NCI-H187 treated with DMSO at 0.1 percent for 48 hours (cell line): ENCODE data around the gene PRKCSH.

Source experiments
- DNase-seq: peaks from one replicate; lab custom pipeline; 2025; lab: John Stamatoyannopoulos, UW

Gene PRKCSH

DNA sequence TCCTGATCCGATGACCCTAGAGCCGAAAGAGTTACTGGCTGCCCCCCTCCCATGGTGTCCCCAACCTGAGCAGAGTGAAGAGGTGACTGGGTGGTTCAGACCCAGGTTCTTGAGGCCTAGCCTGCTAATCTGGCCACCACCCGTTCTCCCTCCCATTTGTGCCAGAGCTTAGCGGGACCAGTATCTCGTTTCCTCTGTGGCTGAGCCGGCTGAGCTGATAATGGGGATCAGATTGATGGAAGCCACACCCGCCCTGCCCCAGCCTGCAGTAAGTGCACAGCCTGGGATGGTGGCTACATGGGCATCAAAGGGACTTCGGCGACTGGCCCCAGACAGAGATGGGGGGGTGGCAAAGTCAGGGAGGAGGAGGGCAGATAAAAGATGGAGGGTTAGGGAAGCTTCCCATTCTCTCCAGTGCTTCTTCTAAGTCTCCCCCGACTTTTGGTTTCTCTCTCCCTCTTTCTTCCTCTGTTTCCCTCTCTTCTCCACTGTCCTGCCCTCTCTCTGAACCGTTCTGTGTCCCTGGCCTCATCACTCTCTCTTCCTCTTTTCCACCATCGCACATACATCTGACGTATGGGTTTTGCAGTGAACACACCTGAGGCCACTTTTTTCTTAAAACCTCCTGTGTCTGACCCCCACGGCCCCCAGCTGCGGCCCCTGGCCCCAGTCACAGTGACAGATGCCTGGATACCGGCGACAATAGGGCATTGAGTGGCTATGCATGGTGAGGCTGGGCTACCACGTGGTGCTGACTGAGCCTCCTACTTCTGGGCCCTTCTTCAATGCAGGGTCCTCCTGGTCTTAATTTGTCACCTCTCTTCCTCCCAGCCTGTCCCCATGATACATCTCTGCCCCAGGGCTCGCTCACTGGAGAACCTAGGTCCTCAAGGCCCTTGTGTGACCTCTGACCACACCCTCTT, 43.0 kb downstream of the PRKCSH start:
- no peak for DNase-seq

DNA sequence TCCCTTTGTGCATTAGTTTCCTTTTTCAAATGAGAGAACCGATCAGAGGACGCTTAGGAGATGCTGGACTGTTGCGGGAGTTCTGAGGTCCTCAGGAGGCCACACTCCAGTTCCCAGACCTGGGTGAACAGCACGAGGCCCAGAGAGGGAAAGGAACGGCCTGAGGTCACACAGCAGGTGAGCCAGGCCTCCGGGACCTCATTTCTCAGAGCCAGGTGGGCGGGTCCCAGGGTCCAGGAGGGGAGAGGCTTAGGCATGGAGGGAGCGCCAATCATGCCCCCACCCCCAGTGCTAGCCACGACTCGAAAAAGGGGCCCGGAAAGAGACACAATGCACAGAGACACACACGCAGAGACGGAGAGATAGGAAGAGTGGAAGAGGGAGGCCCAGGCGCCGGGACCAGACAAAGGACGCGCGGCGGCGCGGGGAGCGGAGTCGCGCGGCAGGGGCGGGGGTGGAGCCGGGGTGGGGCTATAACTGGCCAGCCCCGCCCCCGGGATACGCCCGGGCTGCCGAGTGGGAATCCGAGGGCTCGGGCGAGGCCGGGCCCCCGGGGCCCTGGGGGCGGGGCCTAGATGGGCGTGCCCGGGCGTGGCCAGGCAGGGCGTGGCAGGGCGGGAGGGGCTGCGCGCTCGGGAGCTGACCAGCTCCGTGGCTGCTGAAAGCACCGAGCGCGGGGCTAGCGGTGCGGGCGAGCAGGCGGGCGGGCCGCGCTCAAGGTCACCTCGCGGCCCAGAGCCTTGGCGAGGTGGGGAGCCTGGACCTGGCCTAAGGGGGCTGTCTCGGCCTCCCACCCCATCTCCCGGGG, 43.9 kb downstream of the PRKCSH start:
- DNase-seq, result no peak

DNA sequence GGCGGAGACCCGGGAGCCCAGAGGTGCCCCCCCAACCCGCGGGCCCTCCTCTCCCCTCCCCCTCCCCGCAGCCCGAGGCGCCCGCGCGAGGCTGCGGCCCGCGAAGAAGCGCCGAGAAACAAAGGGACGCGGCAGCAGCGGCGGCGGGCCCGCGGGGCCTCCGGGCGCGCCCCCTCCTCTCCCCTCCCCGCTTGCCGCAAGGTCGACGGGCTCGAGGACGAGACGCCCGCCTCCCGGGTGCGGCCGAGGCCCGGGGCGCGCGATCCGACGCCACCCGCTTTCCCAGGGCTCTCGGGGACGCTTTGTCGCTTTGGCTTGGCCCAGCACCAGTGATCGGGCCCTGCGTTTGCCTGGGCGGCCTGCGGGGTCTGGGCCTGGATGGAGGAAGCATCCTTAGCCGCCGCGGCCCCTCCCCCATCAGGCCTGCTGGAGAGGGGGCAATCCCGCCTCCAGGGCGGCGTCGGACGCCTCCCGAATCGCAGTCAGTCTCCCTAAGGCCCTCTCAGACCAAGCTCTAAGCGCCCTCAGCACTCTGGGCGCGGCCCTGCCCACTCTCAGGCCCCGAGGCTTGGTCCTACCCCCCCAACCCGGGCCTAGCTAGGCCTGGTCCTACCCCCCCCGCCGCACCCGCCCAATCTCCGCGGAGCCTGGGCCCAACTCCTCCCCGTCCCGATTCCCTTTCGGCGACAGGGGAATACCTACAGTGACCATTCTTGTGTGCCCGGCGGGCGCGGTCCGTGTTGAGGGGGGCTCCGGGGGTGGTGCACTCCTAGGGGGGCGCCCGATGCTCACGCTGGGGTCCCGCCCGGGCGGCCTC, 44.7 kb downstream of the PRKCSH start:
- no peak for DNase-seq

DNA sequence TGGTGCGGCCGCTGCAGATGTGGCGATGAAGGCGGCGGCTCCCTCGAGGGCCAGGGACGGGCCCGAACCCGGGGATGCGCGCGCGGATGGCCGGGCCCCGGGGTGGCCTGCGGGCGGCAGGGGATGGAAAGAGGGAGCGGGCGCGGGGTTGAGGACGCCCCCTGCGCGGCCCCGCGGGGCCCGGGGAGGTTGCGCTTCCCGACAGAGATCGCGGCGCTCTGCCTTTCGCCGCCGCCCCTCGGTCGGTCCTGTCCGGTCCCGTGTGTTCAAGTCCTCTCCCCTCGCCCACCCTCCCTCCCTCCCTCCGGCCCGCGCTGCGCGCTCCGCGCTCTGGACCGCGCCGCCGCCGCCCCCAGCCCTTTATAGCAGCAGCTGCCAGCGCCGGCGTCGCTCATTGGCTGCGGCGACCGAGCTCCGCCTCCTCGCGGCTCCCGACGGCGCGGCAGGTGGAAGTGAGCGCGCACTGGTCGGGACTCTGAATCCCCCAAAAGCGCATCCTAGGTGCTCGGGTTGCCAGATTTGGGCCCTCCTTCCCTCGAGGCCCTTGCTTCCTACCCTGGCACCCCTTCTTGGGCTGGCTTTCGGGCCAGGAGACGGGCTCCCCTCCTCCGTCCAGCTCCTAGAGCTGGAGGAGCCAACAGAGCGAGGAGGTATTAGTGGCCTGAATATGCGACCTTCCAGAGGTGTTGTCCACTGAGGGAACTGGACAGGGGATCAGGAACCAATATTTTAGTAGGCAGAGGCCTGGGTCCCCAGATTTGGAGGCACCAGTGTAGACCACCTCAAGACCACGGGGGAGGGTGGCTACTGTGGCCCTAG, 45.5 kb downstream of the PRKCSH start, which contains the start of gene ELAVL3:
Gene ELAVL3, minus strand, starts transcription at position 332 of the 819 bp plus-strand sequence. CDS start 438 bp downstream, outside the sequence.
- DNase-seq, result no peak

DNA sequence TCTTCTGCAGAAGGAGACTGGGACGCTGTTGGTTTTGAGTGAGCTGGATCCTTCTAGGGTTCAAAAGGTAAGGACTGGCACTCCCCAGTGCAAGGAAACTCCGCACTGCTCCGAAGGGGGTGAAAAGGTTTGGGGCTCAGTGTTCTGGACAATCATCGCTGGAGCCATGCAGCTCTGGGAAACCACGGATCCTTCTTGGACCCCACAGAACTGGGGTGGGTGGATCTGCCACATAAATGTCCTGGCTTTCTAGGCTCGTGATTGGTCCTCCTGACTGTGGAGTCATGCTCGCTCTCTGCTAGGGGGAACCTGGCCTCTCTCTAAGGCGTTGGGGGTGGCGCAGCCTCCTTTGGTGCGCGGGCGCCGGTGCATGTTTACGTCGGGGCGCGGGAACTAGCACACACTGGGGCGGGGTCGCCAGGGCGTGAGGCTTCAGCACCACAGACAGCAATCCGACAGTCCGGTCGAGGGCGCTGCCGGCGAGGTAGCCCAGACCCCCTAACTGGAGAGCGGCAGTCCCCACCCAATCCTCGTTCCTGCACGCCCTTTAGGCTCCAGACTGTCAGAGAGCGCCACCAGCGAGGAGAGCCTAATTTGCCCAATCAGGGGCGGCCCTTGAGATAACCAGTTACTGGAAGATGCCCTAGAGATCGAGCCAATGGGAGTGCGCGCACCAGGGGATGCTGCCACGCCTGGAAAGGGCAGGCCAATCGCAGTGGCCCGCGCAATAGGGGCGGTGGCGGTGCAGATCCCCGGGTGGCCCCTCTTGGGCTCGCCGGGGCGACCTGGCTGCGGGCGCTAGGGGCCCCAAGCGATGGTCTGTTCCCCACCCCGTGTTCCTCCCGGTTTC, 46.3 kb downstream of the PRKCSH start:
- peak; percentile 43 for DNase-seq

DNA sequence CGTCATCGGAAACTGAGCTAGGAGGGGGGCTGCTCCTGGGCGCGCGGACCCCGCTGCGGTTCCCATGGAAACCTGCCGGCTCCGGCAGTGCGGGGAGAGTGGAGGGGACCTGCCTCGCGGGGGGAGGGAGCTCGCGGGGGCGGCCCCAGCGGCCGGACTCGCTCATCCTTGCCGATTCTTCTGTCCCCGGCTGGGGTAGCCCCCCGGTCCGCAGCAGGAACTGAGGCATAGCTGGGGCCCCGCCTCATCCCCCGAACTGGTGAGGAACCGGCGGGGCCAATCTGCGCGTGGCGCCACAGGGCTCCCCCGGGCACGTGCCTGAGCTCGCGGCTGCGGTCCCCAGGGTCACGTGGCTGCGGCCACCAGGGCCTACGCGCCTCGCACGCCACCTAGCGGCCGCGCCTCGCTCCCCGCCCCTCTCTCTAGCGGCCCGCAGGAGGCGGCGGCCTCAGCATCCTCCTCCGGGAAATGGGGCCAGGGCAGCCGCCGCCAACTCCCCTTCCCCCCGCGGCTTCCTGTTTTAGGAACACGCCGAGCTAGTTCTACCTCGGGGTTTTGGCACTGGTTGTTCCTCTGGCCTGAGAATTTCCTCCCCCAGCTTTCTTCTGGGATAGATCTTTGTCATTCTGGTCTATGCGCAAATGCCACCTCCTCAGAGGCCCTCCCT, 47.1 kb downstream of the PRKCSH start:
- peak; percentile 12 for DNase-seq

DNA sequence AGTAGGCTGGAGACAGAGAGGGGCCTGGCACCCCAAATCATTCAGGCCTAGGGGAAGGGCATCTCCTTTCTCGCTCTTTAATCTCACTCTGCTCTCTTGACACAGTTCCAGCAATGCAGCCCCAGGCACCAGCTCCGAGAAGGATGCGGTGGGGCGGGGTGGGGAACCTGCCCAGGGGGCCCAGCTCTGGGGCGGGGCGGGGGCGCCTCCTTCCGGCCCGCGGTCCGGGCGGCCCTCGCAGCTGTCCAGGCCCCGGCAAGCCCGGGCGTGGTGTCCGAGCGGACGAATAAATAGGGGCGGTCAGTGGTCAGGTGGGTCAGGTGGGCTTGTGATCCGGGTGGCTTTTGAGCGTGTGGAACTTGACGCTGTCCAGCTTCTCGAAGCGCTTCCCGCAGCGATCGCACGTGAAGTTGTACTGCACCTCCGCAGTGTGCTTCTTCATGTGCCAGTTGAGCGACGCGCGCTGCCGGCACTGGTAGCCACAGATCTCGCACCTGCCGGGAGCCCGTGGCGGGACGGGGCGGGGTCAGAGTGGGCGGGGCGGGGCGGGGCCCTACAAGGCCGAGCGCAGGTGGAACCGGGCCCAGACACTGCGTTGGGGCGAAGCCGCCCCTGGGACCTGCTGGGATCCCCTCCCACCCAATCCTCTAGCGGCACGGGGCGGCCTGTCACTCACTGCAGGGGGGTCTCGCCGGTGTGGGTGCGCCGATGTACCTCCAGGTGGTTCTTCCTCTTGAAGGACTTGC, 48.1 kb downstream of the PRKCSH start:
- DNase-seq, result no peak

DNA sequence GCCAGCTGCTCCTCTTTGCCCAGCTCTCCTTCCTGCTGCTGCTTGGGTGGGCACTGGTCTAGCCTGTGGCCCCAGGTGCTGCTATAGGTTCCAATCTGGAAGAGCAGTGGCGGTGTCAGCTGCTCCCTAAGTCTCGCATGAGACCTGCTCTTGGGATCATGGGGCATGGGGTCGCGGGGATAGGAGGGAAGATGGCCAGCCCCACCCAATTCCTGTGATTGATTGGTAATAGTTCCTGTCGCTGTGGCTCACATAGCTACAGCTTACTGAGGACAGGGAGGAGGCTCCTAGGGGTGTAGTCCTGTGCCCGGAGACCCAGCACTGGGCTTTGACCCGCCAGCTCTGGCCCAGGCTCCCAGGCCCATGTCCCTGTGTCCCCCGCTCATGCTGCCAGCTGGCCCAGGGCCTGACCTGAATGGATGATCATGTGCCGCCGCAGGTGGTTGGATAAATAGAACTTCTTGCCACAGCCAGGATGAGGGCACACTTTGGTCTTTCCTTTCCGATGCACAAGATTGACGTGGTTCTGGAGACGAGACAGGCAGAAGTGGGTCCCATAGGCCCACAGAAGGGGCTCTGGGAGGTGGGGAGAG, 49.9 kb downstream of the PRKCSH start:
- DNase-seq, result no peak

DNA sequence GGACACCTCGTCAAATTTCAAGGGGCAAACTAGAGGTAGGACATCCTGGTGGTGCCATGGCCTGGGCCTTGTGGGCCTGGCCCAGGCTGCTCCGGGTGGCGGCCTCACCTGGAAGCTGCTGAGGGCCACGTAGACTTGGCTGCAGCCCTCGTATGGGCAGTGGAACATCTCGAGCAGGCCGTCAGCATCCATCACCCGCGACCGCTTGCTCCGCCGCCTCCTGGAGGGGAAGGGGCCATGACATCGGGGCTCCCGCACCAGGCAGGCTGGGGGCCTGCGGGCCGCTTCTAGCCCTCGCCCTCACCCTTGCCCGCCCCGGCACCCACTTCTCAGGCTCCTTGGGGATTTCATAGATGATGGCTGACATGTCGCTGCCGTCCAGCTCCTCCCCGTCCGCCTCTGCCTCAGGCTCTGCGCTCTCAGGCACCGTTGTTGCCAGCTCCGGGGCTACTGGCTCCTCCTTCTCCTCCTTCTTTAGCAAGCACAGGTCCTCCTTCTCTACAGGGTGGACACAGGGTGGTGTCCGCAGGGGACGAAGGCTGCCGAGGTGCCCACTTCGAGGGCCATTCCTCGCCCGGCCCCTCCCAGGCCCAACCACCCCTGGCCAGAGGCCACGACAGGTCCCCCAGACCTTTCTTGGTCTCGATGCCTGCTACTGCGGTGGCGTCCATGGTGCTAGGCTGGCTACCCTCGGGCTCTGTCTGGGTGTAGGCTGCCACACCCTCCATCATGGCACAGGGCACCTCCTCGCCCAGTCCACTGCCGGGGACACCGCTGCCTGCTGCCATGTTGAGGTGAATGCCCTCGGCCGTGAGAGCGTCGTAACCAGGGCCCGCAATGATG, 51.4 kb downstream of the PRKCSH start:
- no peak for DNase-seq

DNA sequence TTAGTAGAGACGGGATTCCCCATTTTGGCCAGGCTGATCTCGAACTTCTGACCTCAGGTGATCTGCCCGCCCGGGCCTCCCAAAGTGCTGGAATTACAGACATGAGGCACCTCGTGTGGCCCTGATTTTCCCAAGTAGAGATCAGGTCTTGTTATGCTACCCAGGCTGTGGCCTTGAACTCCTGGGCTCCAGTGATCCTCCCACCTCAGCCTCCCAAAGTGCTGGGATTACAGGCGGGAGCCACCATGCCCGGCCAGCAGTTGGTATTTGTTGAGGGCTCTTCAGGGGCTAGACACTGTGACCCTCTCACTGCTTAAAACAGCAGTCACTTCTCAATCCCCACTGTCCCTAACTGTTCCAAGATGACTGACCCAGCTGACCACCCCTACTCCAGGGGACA, 53.9 kb downstream of the PRKCSH start:
- no peak for DNase-seq

DNA sequence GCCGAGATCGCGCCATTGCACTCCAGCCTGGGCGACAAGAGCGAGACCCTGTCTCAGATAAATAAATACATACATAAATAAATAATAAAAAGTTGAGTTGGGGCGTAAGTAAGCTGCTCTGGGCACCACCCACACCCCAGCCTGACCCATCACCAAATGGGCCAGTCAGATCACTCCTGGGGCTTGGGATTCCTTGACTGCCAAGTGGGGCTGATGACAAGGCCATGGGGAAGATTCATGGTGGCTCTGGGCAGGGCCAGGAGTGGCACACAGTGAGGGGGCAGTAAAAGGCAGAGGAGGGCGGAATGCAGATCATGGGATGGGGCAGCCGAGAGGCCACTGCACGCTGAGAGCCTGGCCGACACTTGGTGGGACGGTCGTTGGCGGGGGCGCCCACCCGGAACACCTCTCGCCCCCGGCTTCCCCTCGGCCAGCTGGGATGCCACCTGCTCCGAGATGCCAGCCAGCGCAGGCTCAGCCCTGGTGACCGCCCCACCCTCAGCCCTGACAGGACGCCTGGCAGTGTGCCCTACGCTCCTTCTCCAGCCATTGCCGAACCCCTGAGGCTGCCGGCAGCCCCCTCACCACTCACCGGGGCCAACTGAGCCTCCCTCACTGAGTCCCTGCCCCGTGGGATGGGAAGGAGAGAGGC, 59.3 kb downstream of the PRKCSH start:
- DNase-seq, result no peak

DNA sequence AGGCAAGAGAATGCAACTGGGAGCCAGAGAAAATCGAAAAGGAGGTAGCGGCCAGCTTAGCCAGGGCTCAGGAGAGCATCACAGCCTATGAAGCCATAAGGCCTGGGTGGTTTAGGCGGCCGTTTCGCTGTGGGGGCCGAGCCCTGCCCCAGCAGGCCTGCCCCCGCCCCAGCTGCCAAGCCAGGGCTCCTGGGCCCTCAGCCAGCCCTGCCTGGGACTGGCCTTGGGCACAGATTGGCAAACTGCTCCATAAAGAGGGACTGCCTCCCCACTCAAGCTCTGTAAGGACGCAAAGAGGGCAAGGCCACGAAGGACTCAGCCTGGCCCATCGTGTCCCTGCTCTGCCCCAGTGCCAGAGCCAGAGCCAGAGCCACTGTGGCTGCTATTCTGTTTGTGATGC, 60.0 kb downstream of the PRKCSH start:
- DNase-seq, result no peak

DNA sequence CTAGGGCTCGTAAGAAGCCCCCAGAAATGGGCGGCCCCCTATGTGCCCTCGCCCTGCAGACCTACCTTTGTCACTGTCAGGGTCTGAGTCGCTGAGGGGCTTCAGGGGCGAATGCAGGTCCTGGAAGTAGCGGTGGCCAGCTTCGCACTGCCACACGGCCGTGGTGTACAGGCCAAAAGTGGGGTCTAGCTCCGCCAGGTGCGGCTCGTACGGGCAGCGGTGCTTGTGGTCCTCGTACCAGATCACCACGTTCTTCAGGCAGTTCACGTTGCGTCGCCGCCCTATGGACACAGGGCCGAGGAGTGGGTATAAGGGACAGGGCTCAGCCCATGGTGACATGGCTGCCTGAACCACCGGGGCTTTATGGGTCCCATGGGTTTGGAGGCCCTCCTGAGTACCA, 60.5 kb downstream of the PRKCSH start:
- no peak for DNase-seq

DNA sequence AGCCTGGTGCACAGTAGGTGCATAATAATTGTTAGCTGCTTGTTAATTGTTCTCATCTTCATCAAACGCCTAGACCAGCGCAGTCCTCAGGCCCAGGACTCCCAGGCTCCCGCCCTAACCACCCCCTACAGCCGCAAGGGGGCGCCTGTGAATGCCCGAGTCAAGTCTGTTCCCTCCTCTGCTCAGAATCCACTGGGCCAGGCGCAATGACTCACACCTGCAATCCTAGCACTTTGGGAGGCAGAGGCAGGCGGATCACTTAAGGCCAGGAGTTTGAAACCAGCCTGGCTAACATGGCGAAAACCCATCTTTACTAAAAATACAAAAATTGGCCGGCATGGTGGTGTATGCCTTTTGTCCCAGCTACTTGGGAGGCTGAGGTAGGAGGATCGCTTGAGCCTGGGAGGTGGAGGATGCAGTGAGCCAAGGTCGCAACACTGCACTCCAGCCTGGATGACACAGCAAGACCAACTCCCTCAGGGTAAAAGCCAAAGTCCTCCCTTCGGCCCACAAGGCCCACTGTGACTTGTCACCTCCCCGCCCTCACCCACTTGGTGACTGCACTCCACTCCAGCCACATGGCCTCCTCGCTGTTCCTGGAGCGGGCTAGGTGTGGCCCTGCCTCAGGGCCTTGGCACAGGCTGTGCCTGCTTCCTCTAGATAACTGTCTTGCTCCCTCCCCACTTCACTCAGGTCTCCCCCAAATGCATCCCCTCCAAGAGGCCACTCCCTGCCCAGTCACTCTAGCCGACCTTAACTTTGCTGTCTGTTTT, 61.1 kb downstream of the PRKCSH start:
- no peak for DNase-seq

DNA sequence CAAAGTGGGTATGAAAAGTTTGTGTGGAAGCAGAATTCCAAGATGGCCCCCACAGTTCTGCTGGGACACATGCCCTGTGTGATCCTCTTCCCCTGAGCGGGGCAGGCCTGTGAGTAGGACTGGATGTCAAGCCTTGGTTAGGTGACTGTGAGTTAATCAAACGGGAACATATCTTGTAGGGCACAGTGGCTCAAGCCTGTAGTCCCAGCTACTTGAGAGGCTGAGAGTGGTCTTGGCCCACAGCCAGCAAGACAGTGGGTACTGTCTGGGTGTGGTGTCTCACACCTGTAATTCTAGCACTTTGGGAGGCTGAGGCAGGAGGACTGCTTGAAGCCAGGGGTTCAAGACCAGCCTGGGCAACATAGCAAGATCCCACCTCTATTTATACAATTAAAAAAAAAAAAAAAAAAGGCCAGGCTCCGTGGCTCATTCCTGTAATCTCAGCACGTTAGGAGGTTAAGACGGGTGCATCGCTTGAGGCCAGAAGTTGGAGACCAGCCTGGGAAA, 63.8 kb downstream of the PRKCSH start:
- DNase-seq, result no peak

DNA sequence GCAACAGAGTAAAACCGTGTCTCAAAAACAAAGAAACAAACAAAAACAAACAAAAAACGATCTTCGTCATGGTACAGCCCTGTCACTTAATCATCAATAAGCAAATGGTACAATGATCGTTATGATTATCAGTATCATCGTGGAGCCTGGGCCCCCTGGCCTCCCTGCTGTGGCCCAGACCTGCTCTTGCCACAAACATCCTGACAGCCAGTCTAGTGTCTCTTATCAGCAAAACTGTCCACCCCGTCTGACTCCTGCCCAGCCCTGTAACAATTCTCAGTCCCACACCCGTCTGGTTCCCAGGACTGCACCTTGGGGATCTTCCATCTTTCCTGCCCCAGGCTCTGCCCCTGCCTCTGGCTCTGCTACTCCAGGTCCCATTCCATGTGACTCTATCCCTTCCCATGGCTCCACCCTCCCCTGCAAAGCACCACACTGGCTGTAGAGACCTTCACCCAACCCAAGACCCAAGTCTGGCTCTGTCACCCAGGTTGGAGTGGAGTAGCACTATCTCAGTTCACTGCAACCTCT, 64.5 kb downstream of the PRKCSH start:
- no peak for DNase-seq
